ENCODE measurements around the gene WNT2. TPM values are rescaled to one million over a fixed set of nuclear protein-coding genes. Genes with fewer than 3 reads are reported as not detected.
"Not testable (repeated sequence)": the region's sequence is repeated elsewhere in the genome, so short reads cannot be mapped to it uniquely, and the experiment has no call there.

The WNT2 gene
- polyA plus RNA-seq, 1 donor = 0.93 TPM

- DNase-seq = no peak
Observed at GRCh38 chr7:117308891-117309290, 14.0 kb downstream of the WNT2 start.

DNA sequence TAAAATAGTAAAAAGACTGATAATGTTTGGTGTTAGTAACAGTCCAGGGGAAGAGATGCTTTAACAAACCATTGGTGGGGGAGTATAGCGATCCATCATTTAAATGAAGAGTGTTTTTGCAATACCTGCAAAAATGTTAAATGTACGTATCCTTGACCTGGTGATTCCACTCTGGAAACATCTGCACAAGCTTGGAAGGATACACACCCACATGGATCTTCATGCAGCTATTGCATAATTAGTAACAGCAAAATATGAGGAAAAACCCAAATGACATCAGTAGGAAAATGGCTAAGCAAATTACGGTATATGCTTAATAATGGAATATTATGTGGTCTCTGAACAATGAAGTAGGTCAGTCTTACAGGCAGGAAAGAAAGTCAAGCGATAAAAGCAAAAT, 20.5 kb downstream of the WNT2 start:
- no peak for DNase-seq

DNA sequence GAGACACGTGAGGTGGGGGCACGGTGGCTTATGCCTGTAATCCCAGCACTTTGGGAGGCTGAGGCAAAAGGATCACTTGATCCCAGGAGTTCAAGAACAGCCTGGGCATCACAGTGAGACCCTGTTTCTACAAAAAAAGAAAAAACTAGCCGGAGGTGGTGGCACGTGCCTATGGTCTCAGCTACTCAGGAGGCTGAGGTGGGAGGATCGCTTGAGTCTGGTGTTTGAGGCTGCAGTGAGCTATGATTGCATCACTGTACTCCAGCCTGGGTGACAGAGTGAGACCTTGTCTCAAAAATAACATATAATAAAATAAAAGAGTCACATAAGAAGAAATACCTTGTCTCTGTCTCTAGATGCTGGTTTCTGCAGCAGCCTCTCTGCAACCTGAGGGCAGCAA, 22.4 kb downstream of the WNT2 start:
- not testable (repeated sequence) for DNase-seq

DNA sequence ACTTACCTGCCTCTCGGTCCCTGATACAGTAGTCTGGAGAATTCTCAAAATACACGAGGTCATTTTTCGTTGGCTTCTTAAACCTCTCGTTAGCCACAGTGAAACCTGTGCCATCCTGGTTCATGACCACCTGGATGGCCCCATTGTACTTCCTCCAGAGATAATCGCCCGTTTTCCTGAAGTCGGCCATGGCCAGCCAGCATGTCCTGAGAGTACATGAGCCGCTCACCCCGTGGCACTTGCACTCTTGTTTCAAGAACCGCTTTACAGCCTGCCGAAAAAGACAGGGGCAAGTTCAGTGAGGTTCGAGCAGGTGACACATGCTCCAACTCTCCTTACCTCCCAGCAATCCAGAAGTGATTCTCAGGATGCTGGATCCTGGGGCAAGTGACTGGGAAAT, 25.3 kb downstream of the WNT2 start:
- no peak for DNase-seq

GRCh38 chr7:117296066-117296465, 26.8 kb downstream of the WNT2 start:
- DNase-seq = no peak

DNA sequence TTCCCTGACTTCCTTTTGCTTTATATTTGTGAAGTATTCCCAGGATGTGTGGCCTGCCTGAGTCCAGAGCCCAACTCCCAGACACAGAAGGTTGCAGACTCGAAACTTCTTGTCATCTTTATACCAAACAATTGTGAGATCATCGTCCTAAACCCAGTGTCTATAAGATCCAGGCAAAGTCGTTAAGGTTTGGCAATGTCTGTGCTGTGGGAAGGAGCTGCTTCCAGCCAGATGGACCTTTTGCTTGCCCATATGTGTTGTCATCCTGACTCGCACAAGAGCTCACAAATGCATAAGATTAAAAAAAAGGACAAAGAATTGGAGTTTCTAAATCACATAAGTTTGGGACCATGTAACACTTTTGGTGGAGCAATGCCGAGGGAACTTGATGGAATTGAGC, 37.0 kb downstream of the WNT2 start:
- no peak for DNase-seq

DNA sequence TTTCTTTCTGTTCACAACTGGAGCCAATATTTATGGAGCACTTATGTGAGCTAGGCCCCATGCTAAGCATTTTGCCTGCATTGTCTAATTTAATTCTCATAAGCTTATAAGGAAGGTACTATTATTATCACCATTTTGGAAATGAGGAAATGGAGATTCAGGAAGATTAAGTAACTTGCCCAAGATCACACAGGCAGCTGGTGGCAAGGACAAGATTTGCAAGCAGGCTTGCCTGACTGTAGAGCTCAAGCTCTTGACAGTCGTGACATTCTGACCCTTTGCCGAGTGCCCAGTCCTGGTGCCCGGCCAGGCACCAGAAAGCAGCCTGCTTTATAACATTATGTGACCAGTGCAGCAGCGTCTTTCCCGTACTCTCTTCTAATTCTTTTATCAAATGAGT, 38.2 kb downstream of the WNT2 start:
- DNase-seq = no peak

DNA sequence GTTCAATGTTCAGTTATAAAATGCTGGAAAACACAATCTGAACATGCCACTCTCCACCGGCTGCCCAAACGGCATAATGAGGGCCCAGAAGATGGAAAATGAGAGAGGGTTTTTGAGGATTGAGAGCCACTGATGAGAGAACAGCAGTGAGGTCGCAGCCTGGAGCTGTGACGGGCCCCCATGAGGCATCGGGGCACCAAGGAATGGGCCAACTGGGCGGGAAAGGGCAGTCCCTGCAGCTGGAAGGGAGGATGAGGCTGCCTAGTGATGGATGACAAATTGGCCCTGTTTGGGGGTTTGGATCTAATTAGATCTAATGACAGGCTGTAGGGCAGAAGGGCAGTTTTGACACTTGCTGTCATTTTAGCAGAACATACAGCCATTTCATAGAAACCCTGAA, 39.1 kb downstream of the WNT2 start:
- no peak for DNase-seq

DNA sequence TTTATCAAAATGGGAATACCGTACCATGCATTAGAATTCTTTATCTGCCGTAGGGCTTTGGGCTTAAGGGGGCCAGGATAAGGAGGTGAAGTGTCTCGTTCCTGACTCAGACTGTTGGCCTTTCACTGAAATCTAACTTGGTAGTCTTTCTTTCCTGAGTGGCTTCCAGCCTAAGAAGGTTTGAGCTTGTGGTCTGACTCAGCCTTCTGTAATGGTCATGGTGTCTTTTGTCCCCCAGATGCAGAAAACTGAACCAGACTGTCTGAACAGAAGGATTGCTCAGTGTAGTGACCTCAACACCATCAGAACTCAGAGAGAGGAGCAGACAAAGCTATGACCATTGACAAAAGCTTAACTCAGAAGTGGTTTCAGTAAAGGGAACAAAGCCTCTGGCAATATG, 39.5 kb downstream of the WNT2 start:
- DNase-seq = no peak

DNA sequence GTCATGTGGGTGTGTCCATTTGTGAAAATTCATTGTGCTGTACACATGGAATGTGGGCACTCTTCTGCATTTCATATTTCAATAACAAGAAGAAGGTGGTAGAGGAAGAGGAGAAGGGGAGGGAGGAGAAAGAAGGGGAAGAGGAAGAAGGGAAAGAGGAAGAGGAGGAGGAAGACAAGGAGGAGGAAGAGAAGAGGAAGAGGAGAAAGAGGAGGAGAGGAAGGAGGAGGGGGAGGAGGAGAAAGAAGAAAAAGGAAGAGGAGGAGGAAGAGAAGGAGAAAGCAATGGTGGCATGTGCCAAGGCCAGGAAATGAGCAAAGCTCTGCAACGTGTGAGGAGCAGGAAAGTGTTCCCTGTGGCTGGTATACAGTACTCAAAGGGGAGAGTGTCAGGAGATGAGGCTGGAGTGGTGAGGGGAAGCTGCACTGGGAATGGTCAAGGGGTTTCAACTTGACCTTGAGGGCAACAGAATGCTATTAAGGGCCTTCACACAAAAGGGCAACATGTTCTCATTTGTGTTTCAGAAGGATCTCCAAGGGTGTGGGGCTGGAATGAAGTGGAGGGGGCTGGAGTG, 40.5 kb downstream of the WNT2 start:
- no peak for DNase-seq

DNA sequence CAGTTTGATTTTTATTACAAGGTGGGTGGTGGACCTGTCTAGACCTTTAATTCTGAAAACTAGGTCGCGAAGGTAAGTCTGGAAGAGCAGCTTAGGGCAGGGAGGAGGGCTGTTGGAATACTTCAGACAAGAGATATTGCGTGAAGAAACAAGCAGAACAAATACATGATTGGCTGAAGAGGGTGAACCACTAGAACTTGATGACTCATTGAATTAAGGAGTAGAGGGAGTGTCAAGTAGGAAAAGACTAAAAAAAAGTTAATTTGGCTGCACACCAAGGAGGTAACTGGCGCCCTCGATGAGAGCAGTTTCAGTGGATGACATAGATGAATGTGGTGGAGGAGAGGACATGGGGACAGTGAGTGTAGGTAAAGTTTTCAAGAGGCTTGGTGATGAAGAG, 41.3 kb downstream of the WNT2 start:
- DNase-seq = no peak

GRCh38 chr7:117279931-117280557, 42.8 kb downstream of the WNT2 start:
- no peak for DNase-seq

DNA sequence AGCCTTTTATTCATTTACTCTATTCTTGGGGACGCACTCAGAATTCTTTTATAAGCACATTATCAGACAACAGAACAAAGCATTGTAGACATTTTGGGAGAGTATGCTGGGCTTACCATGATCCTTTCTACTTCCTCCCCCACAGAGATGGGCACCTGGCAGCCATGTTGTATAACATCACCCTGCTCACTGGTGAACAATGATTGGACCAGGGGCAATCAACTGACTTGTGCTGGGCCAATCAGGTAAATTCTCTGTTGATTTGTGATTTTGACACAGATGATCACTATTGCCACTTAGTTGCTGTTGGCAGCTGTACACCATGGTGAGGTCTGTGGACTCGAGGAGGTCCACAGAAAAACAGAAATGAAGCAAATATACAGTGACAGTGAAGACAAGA, 43.7 kb downstream of the WNT2 start:
- DNase-seq = no peak

GRCh38 chr7:117278040-117278439, 44.8 kb downstream of the WNT2 start:
- DNase-seq = no peak

DNA sequence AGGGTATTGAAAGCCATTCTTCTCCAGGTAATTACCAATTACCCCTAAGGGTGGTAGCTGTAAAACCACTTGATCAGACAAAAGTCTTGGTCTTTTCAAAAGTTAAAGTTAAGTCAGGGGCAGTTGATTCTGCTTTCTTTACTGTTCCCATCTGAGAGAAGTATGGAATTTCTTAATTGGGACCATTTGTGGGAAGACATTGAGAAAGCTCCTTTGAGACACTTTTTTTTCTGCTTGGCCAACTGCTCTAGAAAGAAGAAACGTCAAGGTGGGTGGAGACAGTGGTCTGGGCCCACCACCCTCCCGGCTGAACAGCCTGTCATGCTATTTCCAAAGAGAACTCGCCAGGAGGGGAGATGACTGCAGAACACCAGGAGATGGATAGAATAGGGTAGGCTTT, 45.3 kb downstream of the WNT2 start:
- DNase-seq = no peak

DNA sequence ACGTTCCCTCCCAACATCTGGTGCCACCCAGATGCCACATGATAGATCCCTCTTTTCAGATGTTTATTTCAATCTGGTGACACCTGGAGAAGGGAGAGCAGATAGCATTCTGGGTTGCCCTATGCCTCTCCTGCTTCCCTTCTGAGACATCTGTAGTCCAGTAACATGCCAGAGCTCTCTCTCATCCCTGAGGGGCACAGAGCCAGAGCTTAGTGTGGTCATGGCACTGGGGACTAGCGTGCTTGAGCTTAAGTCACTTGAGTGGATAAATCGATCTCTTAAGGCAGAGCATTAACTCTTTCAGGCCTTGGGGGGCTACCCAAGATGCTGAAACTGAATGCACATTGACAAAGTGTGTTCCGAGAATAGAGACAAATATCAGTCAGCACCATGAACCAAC, 47.9 kb downstream of the WNT2 start:
- DNase-seq = no peak

GRCh38 chr7:117273814-117274225, 49.0 kb downstream of the WNT2 start:
- DNase-seq = no peak

DNA sequence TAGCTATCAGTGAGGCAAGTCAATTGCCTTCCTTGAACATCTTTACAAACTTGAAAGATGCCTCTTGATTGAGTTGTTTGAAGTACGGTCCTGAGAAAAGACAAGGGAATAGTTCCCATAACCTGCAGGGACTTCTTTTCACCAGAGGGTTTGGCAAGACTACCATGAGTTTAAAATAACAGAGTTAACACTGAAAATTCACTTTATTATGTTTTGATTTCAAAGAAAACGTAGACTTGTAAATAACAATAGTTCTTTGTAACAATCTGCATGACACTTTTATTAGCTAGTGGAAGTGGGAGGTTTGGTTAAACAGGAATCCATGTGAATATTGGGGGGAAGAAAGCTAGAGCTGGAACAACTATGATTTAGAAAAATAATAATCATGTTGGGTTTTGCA, 49.5 kb downstream of the WNT2 start:
- DNase-seq = no peak

DNA sequence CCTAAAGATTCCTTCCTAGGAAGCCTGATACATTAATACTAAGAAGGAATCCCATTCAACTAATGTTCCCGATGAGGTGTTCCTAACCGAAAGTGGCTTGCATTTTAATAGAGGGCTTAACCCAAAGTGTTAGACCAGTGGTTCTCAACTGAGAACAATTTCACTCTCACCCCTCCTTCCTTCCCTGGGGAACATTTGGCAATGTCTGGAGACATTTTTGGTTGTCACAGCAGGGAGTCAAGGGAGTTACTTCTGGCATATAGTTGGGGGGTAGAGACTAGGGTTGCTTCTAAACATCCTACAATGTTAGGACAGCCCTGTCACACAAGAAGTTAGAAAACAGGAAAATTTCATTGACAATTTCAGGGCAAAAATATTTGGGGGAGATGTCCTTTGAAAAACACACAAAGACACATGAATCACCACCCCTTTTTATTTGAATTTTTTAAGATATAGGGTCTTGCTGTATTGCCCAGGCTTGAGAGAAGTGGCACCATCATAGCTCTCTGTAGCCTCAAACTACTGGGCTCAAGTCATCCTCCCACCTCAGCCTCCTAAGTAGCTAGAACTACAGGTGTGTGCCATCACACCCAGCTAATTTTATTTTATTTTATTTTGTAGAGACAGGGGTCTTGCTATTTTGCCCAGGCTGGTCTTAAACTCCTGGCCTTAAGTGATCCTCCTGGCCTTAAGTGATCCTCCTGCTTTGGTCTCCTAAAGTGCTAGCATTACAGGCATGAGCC, 50.7 kb downstream of the WNT2 start:
- DNase-seq = no peak

GRCh38 chr7:117271566-117271965, 51.3 kb downstream of the WNT2 start:
- no peak for DNase-seq

GRCh38 chr7:117270371-117270770, 52.5 kb downstream of the WNT2 start:
- DNase-seq = no peak

- DNase-seq = no peak
Observed at GRCh38 chr7:117269886-117270285, 53.0 kb downstream of the WNT2 start.

DNA sequence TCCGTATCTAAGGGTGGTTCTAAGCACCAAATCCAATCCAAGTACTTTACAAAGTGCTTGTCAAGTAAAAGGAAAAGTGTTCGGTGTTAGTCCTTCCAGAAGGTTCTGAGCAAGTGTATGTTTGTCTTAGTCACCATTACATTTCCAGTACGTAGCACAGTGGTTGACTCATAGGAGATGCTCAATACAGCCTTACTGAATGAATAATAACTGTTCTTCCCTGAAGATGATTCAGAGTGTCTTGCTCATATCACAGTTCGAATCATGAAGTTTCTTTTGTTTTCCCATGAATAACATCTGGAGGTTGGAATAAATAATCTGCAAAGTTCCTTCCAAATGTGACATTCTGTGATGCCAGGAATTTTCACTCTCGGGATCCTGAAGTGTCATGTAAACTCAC, 53.4 kb downstream of the WNT2 start:
- DNase-seq = no peak

DNA sequence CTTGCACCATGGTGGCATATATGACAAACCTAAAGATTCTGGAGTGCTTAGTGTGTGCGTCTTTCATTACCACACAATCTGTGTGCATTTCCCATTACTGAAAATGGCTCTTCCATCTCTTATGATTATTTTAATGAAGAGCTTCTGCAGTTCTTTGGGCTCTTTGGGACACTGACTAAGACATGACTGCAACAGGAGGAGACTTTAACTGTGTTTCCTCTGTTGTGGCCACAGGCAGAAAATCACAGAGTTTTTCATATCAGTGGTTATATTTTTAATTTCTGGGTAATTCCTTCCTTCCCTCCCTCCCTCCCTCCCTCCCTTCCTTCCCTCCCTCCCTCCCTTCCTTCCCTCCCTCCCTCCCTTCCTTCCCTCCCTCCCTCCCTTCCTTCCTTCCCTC, 58.1 kb downstream of the WNT2 start:
- no peak for DNase-seq

Data from left kidney (tissue), 2 donors.